ENCODE data around the gene GRIK3.

DNA sequence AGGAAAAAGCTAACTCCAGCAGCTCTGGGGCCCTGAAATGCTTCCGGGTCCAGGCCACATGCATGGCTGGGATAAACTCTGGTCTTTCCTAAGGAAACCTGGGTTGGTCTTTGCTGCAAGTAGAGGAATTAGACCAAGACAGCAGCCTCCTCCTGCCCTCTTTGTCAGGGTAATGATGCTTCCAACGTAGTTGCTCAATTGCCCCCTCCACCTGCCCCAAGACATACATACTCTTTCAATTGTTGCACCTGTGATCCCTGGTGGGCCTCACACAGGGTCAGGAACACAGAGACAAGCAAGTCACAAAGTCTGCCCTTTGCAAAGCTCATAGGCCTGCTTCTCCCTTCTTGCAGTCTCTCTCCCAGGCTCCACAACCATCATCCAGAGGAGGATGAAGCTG lies 41.9 kb upstream of the GRIK3 start:
- TF ChIP-seq POLR2A (IDR thresholded peaks at IDR 0.05; ENCODE audit: control extremely low read depth in 1 of 2, low read depth in 2 of 2, low read length in 2 of 2), result no peak
- no peak for TF ChIP-seq NRF1 (IDR thresholded peaks at IDR 0.05; ENCODE audit: low read depth, low read length)
- TF ChIP-seq, protein P1, sequence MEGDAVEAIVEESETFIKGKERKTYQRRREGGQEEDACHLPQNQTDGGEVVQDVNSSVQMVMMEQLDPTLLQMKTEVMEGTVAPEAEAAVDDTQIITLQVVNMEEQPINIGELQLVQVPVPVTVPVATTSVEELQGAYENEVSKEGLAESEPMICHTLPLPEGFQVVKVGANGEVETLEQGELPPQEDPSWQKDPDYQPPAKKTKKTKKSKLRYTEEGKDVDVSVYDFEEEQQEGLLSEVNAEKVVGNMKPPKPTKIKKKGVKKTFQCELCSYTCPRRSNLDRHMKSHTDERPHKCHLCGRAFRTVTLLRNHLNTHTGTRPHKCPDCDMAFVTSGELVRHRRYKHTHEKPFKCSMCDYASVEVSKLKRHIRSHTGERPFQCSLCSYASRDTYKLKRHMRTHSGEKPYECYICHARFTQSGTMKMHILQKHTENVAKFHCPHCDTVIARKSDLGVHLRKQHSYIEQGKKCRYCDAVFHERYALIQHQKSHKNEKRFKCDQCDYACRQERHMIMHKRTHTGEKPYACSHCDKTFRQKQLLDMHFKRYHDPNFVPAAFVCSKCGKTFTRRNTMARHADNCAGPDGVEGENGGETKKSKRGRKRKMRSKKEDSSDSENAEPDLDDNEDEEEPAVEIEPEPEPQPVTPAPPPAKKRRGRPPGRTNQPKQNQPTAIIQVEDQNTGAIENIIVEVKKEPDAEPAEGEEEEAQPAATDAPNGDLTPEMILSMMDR (IDR thresholded peaks at IDR 0.05; ENCODE audit: control extremely low read depth in 1 of 3, insufficient read depth in 1 of 3, low read depth in 1 of 3, low read length in 3 of 3), result no peak
- no peak for TF ChIP-seq POU5F1 (IDR thresholded peaks at IDR 0.05; ENCODE audit: low read depth, low read length)
- no peak for TF ChIP-seq ATF3 (IDR thresholded peaks at IDR 0.05; ENCODE audit: insufficient read depth, low read depth, low read length)
- no peak for TF ChIP-seq RAD21 (IDR thresholded peaks at IDR 0.05 in 1 of 2, conservative IDR thresholded peaks at IDR 0.05 in 1 of 2; ENCODE audit: low read depth in 2 of 2, low read length in 2 of 2)
- no peak for TF ChIP-seq EZH2 (IDR thresholded peaks at IDR 0.05; ENCODE audit: low read depth, low read length, severe bottlenecking)
- no peak for TF ChIP-seq RFX5 (IDR thresholded peaks at IDR 0.05; ENCODE audit: borderline replicate concordance, low read depth, low read length)
- no peak for TF ChIP-seq TAF1 (IDR thresholded peaks at IDR 0.05; ENCODE audit: low read depth, low read length)
- TF ChIP-seq KDM5A (IDR thresholded peaks at IDR 0.05; ENCODE audit: low read length), result no peak
- TF ChIP-seq, protein P2, sequence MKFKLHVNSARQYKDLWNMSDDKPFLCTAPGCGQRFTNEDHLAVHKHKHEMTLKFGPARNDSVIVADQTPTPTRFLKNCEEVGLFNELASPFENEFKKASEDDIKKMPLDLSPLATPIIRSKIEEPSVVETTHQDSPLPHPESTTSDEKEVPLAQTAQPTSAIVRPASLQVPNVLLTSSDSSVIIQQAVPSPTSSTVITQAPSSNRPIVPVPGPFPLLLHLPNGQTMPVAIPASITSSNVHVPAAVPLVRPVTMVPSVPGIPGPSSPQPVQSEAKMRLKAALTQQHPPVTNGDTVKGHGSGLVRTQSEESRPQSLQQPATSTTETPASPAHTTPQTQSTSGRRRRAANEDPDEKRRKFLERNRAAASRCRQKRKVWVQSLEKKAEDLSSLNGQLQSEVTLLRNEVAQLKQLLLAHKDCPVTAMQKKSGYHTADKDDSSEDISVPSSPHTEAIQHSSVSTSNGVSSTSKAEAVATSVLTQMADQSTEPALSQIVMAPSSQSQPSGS (IDR thresholded peaks at IDR 0.05; ENCODE audit: low read length), result no peak
